ENCODE results near the gene ODAM. TPM values are rescaled to one million over a fixed set of nuclear protein-coding genes. Genes with fewer than 3 reads are reported as not detected.

ODAM gene
- total RNA-seq, 1 donor from 2014 or later, result not detected

- H3K4me1 Mint-ChIP-seq (ENCODE audit: low read depth, unreplicated experiment), result peaks cover 20% of the 10 kb centered on the region
- no peaks in the 10 kb centered on the region for H3K9me3 Mint-ChIP-seq (ENCODE audit: unreplicated experiment)
- Histone ChIP-seq H3K27ac (ENCODE audit: low read depth, low read length) (no peak overlapping the region), H3K27me3 (ENCODE audit: insufficient read depth, low read length) (no peaks in the 10 kb centered on the region), H3K4me1 (ENCODE audit: insufficient read depth, low read length) (no peaks in the 10 kb centered on the region), H3K79me2 (ENCODE audit: insufficient read depth, low read length) (no peaks in the 10 kb centered on the region), H3K4me2 (ENCODE audit: low read length) (no peak overlapping the region), H2AFZ (ENCODE audit: low read depth, low read length) (no peak overlapping the region), H4K20me1 (ENCODE audit: insufficient read depth, low read length) (no peaks in the 10 kb centered on the region), H3K36me3 (ENCODE audit: insufficient read depth, low read length) (no peaks in the 10 kb centered on the region), H3K9ac (ENCODE audit: low read length) (no peak overlapping the region), H3K9me3 (ENCODE audit: insufficient read depth, low read depth, low read length) (no peaks in the 10 kb centered on the region), H3K4me3 (ENCODE audit: insufficient read depth, low read depth, low read length) (no peak overlapping the region)
- H3K4me3 Mint-ChIP-seq (ENCODE audit: unreplicated experiment), result no peak overlapping the region
- H3K27ac Mint-ChIP-seq (ENCODE audit: unreplicated experiment), result no peak overlapping the region
- no peaks in the 10 kb centered on the region for H3K36me3 Mint-ChIP-seq (ENCODE audit: low read depth, unreplicated experiment)
- DNase-seq (ENCODE audit: low read depth), result no peak
- TF ChIP-seq CTCF (IDR thresholded peaks at IDR 0.05; ENCODE audit: insufficient read depth, low read depth, low read length) (no peak), EZH2 (IDR thresholded peaks at IDR 0.05; ENCODE audit: insufficient read depth, low read length) (no peak)
- FAIRE-seq, result no peak
- no peaks in the 10 kb centered on the region for H3K27me3 Mint-ChIP-seq (ENCODE audit: low read depth, unreplicated experiment)
These were observed 47.6 kb downstream of the ODAM start for GRCh38 chr4:70243091-70243490.

GRCh38 chr4:70251250-70251944 is 55.9 kb downstream of the ODAM start:
- H3K4me1 ChIP-seq (ENCODE audit: insufficient read depth, low read length), result no peaks in the 10 kb centered on the region
- no peaks in the 10 kb centered on the region for H3K27me3 Mint-ChIP-seq (ENCODE audit: low read depth, unreplicated experiment)
- DNase-seq (ENCODE audit: low read depth) (no peak), FAIRE-seq (no peak)
- no peaks in the 10 kb centered on the region for H4K20me1 ChIP-seq (ENCODE audit: insufficient read depth, low read length)
- no peak overlapping the region for H3K4me3 Mint-ChIP-seq (ENCODE audit: unreplicated experiment)
- no peak overlapping the region for H3K27ac ChIP-seq (ENCODE audit: low read depth, low read length)
- no peak overlapping the region for H3K27ac Mint-ChIP-seq (ENCODE audit: unreplicated experiment)
- TF ChIP-seq CTCF (IDR thresholded peaks at IDR 0.05; ENCODE audit: insufficient read depth, low read depth, low read length) (no peak), EZH2 (IDR thresholded peaks at IDR 0.05; ENCODE audit: insufficient read depth, low read length) (no peak)
- H3K9me3 Mint-ChIP-seq (ENCODE audit: unreplicated experiment), result no peaks in the 10 kb centered on the region
- no peak overlapping the region for H3K4me2 ChIP-seq (ENCODE audit: low read length)
- no peaks in the 10 kb centered on the region for H3K36me3 ChIP-seq (ENCODE audit: insufficient read depth, low read length)
- no peaks in the 10 kb centered on the region for H3K79me2 ChIP-seq (ENCODE audit: insufficient read depth, low read length)
- H3K4me1 Mint-ChIP-seq (ENCODE audit: low read depth, unreplicated experiment), result no peaks in the 10 kb centered on the region
- no peaks in the 10 kb centered on the region for H3K36me3 Mint-ChIP-seq (ENCODE audit: low read depth, unreplicated experiment)
- no peaks in the 10 kb centered on the region for H3K9me3 ChIP-seq (ENCODE audit: insufficient read depth, low read depth, low read length)
- H2AFZ ChIP-seq (ENCODE audit: low read depth, low read length), result no peak overlapping the region
- no peaks in the 10 kb centered on the region for H3K27me3 ChIP-seq (ENCODE audit: insufficient read depth, low read length)
- H3K4me3 ChIP-seq (ENCODE audit: insufficient read depth, low read depth, low read length), result no peak overlapping the region
- no peak overlapping the region for H3K9ac ChIP-seq (ENCODE audit: low read length)

GRCh38 chr4:70251945-70252277 is 56.4 kb downstream of the ODAM start:
- Histone ChIP-seq H2AFZ (ENCODE audit: low read depth, low read length) (no peak overlapping the region), H3K4me3 (ENCODE audit: insufficient read depth, low read depth, low read length) (no peak overlapping the region), H3K79me2 (ENCODE audit: insufficient read depth, low read length) (no peaks in the 10 kb centered on the region), H3K27me3 (ENCODE audit: insufficient read depth, low read length) (no peaks in the 10 kb centered on the region), H3K4me2 (ENCODE audit: low read length) (no peak overlapping the region), H3K27ac (ENCODE audit: low read depth, low read length) (no peak overlapping the region), H3K9me3 (ENCODE audit: insufficient read depth, low read depth, low read length) (no peaks in the 10 kb centered on the region), H3K4me1 (ENCODE audit: insufficient read depth, low read length) (no peaks in the 10 kb centered on the region), H4K20me1 (ENCODE audit: insufficient read depth, low read length) (no peaks in the 10 kb centered on the region), H3K36me3 (ENCODE audit: insufficient read depth, low read length) (no peaks in the 10 kb centered on the region), H3K9ac (ENCODE audit: low read length) (no peak overlapping the region)
- Mint-ChIP-seq H3K9me3 (ENCODE audit: unreplicated experiment) (no peaks in the 10 kb centered on the region), H3K36me3 (ENCODE audit: low read depth, unreplicated experiment) (no peaks in the 10 kb centered on the region), H3K27me3 (ENCODE audit: low read depth, unreplicated experiment) (no peaks in the 10 kb centered on the region), H3K27ac (ENCODE audit: unreplicated experiment) (no peak overlapping the region), H3K4me3 (ENCODE audit: unreplicated experiment) (no peak overlapping the region), H3K4me1 (ENCODE audit: low read depth, unreplicated experiment) (no peaks in the 10 kb centered on the region)
- FAIRE-seq, result no peak
- TF ChIP-seq EZH2 (IDR thresholded peaks at IDR 0.05; ENCODE audit: insufficient read depth, low read length) (no peak), CTCF (IDR thresholded peaks at IDR 0.05; ENCODE audit: insufficient read depth, low read depth, low read length) (no peak)
- DNase-seq (ENCODE audit: low read depth), result no peak
